ENCODE results near the gene EIF4B. TPM values are rescaled to one million over a fixed set of nuclear protein-coding genes. Genes with fewer than 3 reads are reported as not detected.

Gene EIF4B
- total and polyA plus RNA-seq, 2 of the 8 experiments (the other 6 are each of a cell fraction or from before 2014, with no cell fraction given), result 269 to 816 TPM

GRCh38 chr12:52969166-52969795, 37.0 kb upstream of the EIF4B start:
- Histone ChIP-seq H3K79me2 (ENCODE audit: control insufficient read depth in 1 of 2, insufficient read depth in 2 of 2, low read length in 2 of 2) (no peaks in the 10 kb centered on the region), H2BK15ac (ENCODE audit: low read length) (no peak overlapping the region)
- TF ChIP-seq POLR2AphosphoS5 (IDR thresholded peaks at IDR 0.05; ENCODE audit: low read depth, low read length) (no peak), POU5F1 (IDR thresholded peaks at IDR 0.05; ENCODE audit: low read depth, low read length) (no peak), ATF3 (IDR thresholded peaks at IDR 0.05; ENCODE audit: insufficient read depth, low read depth, low read length) (no peak), GTF2F1 (IDR thresholded peaks at IDR 0.05; ENCODE audit: borderline replicate concordance, low read depth, low read length) (no peak), SP2 (IDR thresholded peaks at IDR 0.05; ENCODE audit: low read length) (no peak), CBX8 (IDR thresholded peaks at IDR 0.05; ENCODE audit: borderline replicate concordance, low read depth, low read length) (no peak), MAFK (IDR thresholded peaks at IDR 0.05; ENCODE audit: low read depth, low read length) (no peak), TEAD4 (IDR thresholded peaks at IDR 0.05; ENCODE audit: low read depth, low read length) (no peak), TAF7 (optimal IDR thresholded peaks at IDR 0.05; ENCODE audit: borderline replicate concordance, low read depth, low read length) (no peak), KDM1A (IDR thresholded peaks at IDR 0.05; ENCODE audit: borderline replicate concordance, low read length) (no peak), SP1 (IDR thresholded peaks at IDR 0.05; ENCODE audit: low read depth, low read length) (no peak), HDAC2 (IDR thresholded peaks at IDR 0.05; ENCODE audit: borderline replicate concordance in 1 of 2, low read depth in 2 of 2, low read length in 2 of 2) (no peak), YY1 (IDR thresholded peaks at IDR 0.05; ENCODE audit: low read depth, low read length) (no peak)

More at GRCh38 chr12:52969166-52969795, 37.0 kb upstream of the EIF4B start:
- no peaks in the 10 kb centered on the region for H3K79me1 ChIP-seq (ENCODE audit: low read depth, low read length)
- H2AK5ac ChIP-seq (ENCODE audit: low read depth, low read length), result no peak overlapping the region
- H3K18ac ChIP-seq (ENCODE audit: extremely low read depth, low read length), result no peak overlapping the region
- H3K14ac ChIP-seq (ENCODE audit: insufficient read length), result no peak overlapping the region
- no peak overlapping the region for H3K4me2 ChIP-seq (ENCODE audit: insufficient read depth in 1 of 2, low read depth in 2 of 2, low read length in 2 of 2)
- H3K9ac ChIP-seq (replicated peaks in 1 of 4; ENCODE audit: extremely low read depth in 1 of 4, low read depth in 3 of 4, low read length in 3 of 4), result no peak overlapping the region
- 81% methylated on average over 9 of the region's 12 CpGs; no CpG with 5 or more reads in 1 of the 2 experiments for WGBS, 2 experiments (ENCODE audit: extremely low coverage in 1 of 2, insufficient coverage in 1 of 2, insufficient read length in 1 of 2, insufficient replicate concordance in 2 of 2, low coverage in 1 of 2, low lambda C conversion rate in 2 of 2, missing lambda C conversion rate in 1 of 2)
- no peak for FAIRE-seq
- H4K20me1 ChIP-seq (replicated peaks in 1 of 2; ENCODE audit: control insufficient read depth in 1 of 2, insufficient read depth in 2 of 2, low read length in 2 of 2), result no peaks in the 10 kb centered on the region
- H2BK12ac ChIP-seq (ENCODE audit: low read depth, low read length), result no peak overlapping the region
- no peak overlapping the region for H4K91ac ChIP-seq (replicated peaks; ENCODE audit: insufficient read length, low read length)
- H2BK5ac ChIP-seq (ENCODE audit: low read depth, low read length), result no peak overlapping the region
- H2BK120ac ChIP-seq (replicated peaks; ENCODE audit: low read depth, low read length), result no peak overlapping the region
- no peak overlapping the region for H4K5ac ChIP-seq (ENCODE audit: insufficient read length, low read depth, low read length)
- no peaks in the 10 kb centered on the region for H3K9me3 ChIP-seq (ENCODE audit: insufficient read depth in 2 of 2, low read depth in 1 of 2, low read length in 1 of 2)
- H3K4me3 ChIP-seq (ENCODE audit: extremely low read depth in 1 of 4, insufficient read depth in 2 of 4, low read depth in 3 of 4, low read length in 4 of 4), result no peak overlapping the region
- H3K23ac ChIP-seq (ENCODE audit: insufficient read length), result no peak overlapping the region
- H4K8ac ChIP-seq (ENCODE audit: extremely low read depth, insufficient read depth, low read length), result no peak overlapping the region
- no peak overlapping the region for H2BK20ac ChIP-seq (ENCODE audit: low read length)
- H3K27ac ChIP-seq (ENCODE audit: low read depth, low read length), result no peak overlapping the region
- POLR2A ChIA-PET (ENCODE audit: partially characterized antibody), result interaction anchor here (0.7 to 2.6 kb wide), 6 partner anchors 11 to 248 kb away, joined by 3 to 8 read pairs (median 6); partner anchors contain the start of gene KRT8
- CTCF ChIA-PET (ENCODE audit: partially characterized antibody), result interaction anchor here (0.5 to 5.4 kb wide), 17 partner anchors 9 to 167 kb away, joined by 3 to 53 read pairs (median 3); partner anchors contain the start of genes KRT18 and KRT8
- no peak overlapping the region for H3K4ac ChIP-seq (replicated peaks; ENCODE audit: insufficient read length, low read depth, low read length)
- no peaks in the 10 kb centered on the region for H3K36me3 ChIP-seq (ENCODE audit: control insufficient read depth in 2 of 4, insufficient read depth in 4 of 4, low read length in 3 of 4)
- H2AFZ ChIP-seq (ENCODE audit: low read length), result no peak overlapping the region
- peaks cover 0 to 16% (median 10%) of the 10 kb centered on the region in 4 experiments; a peak in 4 of 7 replicates for H3K27me3 ChIP-seq (replicated peaks in 1 of 4; ENCODE audit: control insufficient read depth in 3 of 4, extremely low read depth in 1 of 4, insufficient read depth in 3 of 4, low read length in 3 of 4)
- H3K23me2 ChIP-seq (ENCODE audit: low read depth, low read length), result peaks cover 7% of the 10 kb centered on the region; the same call in 1 of the 2 replicates
- peaks cover 4 to 14% (median 11%) of the 10 kb centered on the region in 4 experiments for H3K4me1 ChIP-seq (replicated peaks in 1 of 4; ENCODE audit: control insufficient read depth in 3 of 4, insufficient read depth in 4 of 4, low read length in 3 of 4)
- DNase-seq (ENCODE audit: low read depth in 1 of 2, low spot score in 2 of 2), result no peak
- no peak overlapping the region for H3K56ac ChIP-seq (replicated peaks; ENCODE audit: insufficient read length, low read depth, low read length)
